A549 (cell line): ENCODE measurements around the gene EFS. TPM values are rescaled to one million over a fixed set of nuclear protein-coding genes. Genes with fewer than 3 reads are reported as not detected.

Experiments
- ATAC-seq, 2 experiments: fragments of 200-7000 bp in 1 of 2; fragments of >200 bp in 1 of 2; cut with Nextera tagmentation in 1 of 2; cut with Tn5 transposase in 1 of 2; 3 replicates each; pipeline versions ENCODE4 v1.8.0 to v1.9.1; 2018 to 2020; ENCODE audit warnings: mild to moderate bottlenecking in 1 of 2, moderate library complexity in 1 of 2
- CTCF ChIA-PET: fragments of 300-600 bp; sonication (Branson Sonifier 250); formaldehyde crosslinking; extraction: SDS; loops from one replicate; lab custom pipeline; 2021; ENCODE audit warnings: antibody characterized with exemption, inconsistent platforms; lab: Yijun Ruan, JAX
- POLR2A ChIA-PET: fragments of 350-600 bp; formaldehyde crosslinking; extraction: SDS; loops from one replicate; lab custom pipeline; 2021; ENCODE audit warnings: antibody characterized with exemption, inconsistent platforms; lab: Yijun Ruan, JAX
- DNase-seq, 2 experiments: peaks; one replicate each; pipeline versions ENCODE4 v3.0.0 to v3.0.0-alpha.2; 2011 to 2016; ENCODE audit warnings: low read depth in 1 of 2, low spot score in 1 of 2
- FAIRE-seq: peaks from 2 replicates; lab custom pipeline; 2011; peaks lifted over from hg19 to GRCh38; lab: Jason Lieb, UNC
- H3K27ac ChIP-seq, 2 experiments: fragments of >200 bp; sonication (Bioruptor Twin); formaldehyde crosslinking; 3 replicates each; pipeline ENCODE4 v1.5.1; 2016 to 2017
- H3K4me1 ChIP-seq: fragments of >200 bp; sonication (Bioruptor Twin); formaldehyde crosslinking; 3 replicates; pipeline ENCODE4 v1.6.1; 2016
- H3K4me2 ChIP-seq: fragments of >200 bp; sonication (Bioruptor Twin); formaldehyde crosslinking; 3 replicates; pipeline ENCODE4 v1.6.1; 2016
- H3K4me3 ChIP-seq: fragments of >200 bp; sonication (Bioruptor Twin); formaldehyde crosslinking; 3 replicates; pipeline ENCODE4 v1.5.1; 2016
- H3K9me3 ChIP-seq: fragments of >200 bp; sonication (Bioruptor Twin); formaldehyde crosslinking; 3 replicates; pipeline ENCODE4 v1.6.1; 2016
- CHD2 ChIP-seq: fragments of 150-350 bp; IDR thresholded peaks from 2 replicates; pipeline ENCODE4 v1.6.1; 2014; ENCODE audit warnings: low read length; ENCODE audit not compliant: partially characterized antibody
- FOSL2 ChIP-seq, 2 experiments: fragments of 450-650 bp in 1 of 2; fragments of >200 bp in 1 of 2; sonication (Bioruptor Twin) in 1 of 2; formaldehyde crosslinking; IDR thresholded peaks; 2 replicates each; pipeline versions ENCODE4 v1.5.0 to v1.6.1; 2016 to 2020; ENCODE audit warnings: mild to moderate bottlenecking in 1 of 2, moderate library complexity in 1 of 2
- GATA3 ChIP-seq: IDR thresholded peaks from 2 replicates; pipeline ENCODE4 v1.6.1; 2012; ENCODE audit warnings: borderline replicate concordance
- HEYL ChIP-seq: fragments of 250-450 bp; sonication (Bioruptor Pico); IDR thresholded peaks from 2 replicates; pipeline ENCODE4 v1.8.0; 2021; ENCODE audit warnings: mild to moderate bottlenecking, moderate library complexity
- HMGXB4 ChIP-seq: fragments of 250-450 bp; sonication (Bioruptor Pico); IDR thresholded peaks from 2 replicates; pipeline ENCODE4 v1.5.0; 2021; ENCODE audit warnings: mild to moderate bottlenecking, moderate library complexity, borderline replicate concordance
- HOXA7 ChIP-seq: fragments of 250-450 bp; sonication (Bioruptor Pico); IDR thresholded peaks from 2 replicates; pipeline ENCODE4 v1.5.0; 2020; ENCODE audit warnings: mild to moderate bottlenecking, moderate library complexity
- JUN ChIP-seq, 2 experiments: fragments of >200 bp; sonication (Bioruptor Twin); formaldehyde crosslinking; IDR thresholded peaks; 2 replicates in 1 of 2; 3 replicates in 1 of 2; pipeline ENCODE4 v1.6.1; 2016 to 2017
- MYC ChIP-seq: IDR thresholded peaks from 2 replicates; pipeline ENCODE4 v1.6.1; 2012; ENCODE audit warnings: mild to moderate bottlenecking, inconsistent platforms, low read length, improper control_type of control experiment, borderline replicate concordance
- PHF8 ChIP-seq: fragments of 200-600 bp; sonication (generic); IDR thresholded peaks from 2 replicates; pipeline ENCODE4 v1.6.1; 2016; ENCODE audit warnings: low read depth, mild to moderate bottlenecking, antibody characterized with exemption, moderate library complexity, borderline replicate concordance
- POLR2A ChIP-seq: IDR thresholded peaks from 2 replicates; pipeline ENCODE4 v1.6.1; 2012; ENCODE audit warnings: mild to moderate bottlenecking, low read length
- POLR2AphosphoS2 ChIP-seq: conservative IDR thresholded peaks from 2 replicates; pipeline ENCODE4 v1.6.1; 2012; ENCODE audit warnings: low read length, improper control_type of control experiment, inconsistent platforms
- RFX5 ChIP-seq: fragments of 450-650 bp; IDR thresholded peaks from 2 replicates; pipeline ENCODE4 v1.7.1; 2014; ENCODE audit warnings: antibody characterized with exemption, mild to moderate bottlenecking, moderate library complexity
- ZFP36 ChIP-seq: fragments of 450-650 bp; IDR thresholded peaks from 2 replicates; pipeline ENCODE4 v1.6.1; 2014; ENCODE audit warnings: borderline replicate concordance; ENCODE audit not compliant: partially characterized antibody
- ZSCAN20 ChIP-seq: fragments of 250-450 bp; sonication (Bioruptor Pico); IDR thresholded peaks from 2 replicates; pipeline ENCODE4 v1.8.0; 2022; ENCODE audit warnings: mild to moderate bottlenecking, moderate library complexity
- WGBS: methylation state at CpG from one replicate; pipeline ENCODE4 v1.1.6; 2017; ENCODE audit errors: missing lambda C conversion rate; 5-methylcytosine and 5-hydroxymethylcytosine counted together
- polyA plus RNA-seq, 4 experiments: library from polyadenylated mRNA; depleted of rRNA in 3 of 4; stranded (reverse); fragments of >200 nt; fragmentation: RNase III in 1 of 4; extraction: RNeasy Plus Mini Kit Qiagen cat#74134 plus additional on column Dnase treatment in 1 of 4; gene quantifications; 2 replicates in 3 of 4; 3 replicates in 1 of 4; pipeline ENCODE4 v1.2.3, GENCODE V29; 2011 to 2017
- TF ChIP-seq, protein P1 (sequence below): fragments of 200-600 bp; sonication (generic); IDR thresholded peaks from 2 replicates; pipeline ENCODE4 v1.6.1; 2016; ENCODE audit warnings: antibody characterized with exemption, mild to moderate bottlenecking, moderate library complexity
- TF ChIP-seq, protein P2 (sequence below): IDR thresholded peaks from 2 replicates; pipeline ENCODE4 v1.6.1; 2012
- TF ChIP-seq, protein P3 (sequence below): fragments of 250-450 bp; sonication (Bioruptor Pico); IDR thresholded peaks from 2 replicates; pipeline ENCODE4 v1.5.0; 2020; ENCODE audit warnings: low read depth, mild to moderate bottlenecking, moderate library complexity

The EFS gene
- polyA plus RNA-seq, 2 of the 4 experiments (the other 2 are of a cell fraction) = not detected

GRCh38 chr14:23321572-23322547 lies 43.1 kb downstream of the EFS start:
- CTCF ChIA-PET = interaction anchor here (0.5 to 5.2 kb wide), 15 partner anchors 12 to 823 kb away, joined by 3 to 30 read pairs (median 5); partner anchors contain the start of genes PPP1R3E and SLC22A17
- DNase-seq = peak; percentile 41 to 44
- H3K4me1 ChIP-seq = peaks cover 24% of the 10 kb centered on the region
- TF ChIP-seq RFX5 = no peak
- no peak for TF ChIP-seq HEYL (CRISPR knock-in tag)
- TF ChIP-seq MYC = 0 out of 2 replicates have a peak, but pooled peaks have one; percentile 62
- TF ChIP-seq, protein P1, sequence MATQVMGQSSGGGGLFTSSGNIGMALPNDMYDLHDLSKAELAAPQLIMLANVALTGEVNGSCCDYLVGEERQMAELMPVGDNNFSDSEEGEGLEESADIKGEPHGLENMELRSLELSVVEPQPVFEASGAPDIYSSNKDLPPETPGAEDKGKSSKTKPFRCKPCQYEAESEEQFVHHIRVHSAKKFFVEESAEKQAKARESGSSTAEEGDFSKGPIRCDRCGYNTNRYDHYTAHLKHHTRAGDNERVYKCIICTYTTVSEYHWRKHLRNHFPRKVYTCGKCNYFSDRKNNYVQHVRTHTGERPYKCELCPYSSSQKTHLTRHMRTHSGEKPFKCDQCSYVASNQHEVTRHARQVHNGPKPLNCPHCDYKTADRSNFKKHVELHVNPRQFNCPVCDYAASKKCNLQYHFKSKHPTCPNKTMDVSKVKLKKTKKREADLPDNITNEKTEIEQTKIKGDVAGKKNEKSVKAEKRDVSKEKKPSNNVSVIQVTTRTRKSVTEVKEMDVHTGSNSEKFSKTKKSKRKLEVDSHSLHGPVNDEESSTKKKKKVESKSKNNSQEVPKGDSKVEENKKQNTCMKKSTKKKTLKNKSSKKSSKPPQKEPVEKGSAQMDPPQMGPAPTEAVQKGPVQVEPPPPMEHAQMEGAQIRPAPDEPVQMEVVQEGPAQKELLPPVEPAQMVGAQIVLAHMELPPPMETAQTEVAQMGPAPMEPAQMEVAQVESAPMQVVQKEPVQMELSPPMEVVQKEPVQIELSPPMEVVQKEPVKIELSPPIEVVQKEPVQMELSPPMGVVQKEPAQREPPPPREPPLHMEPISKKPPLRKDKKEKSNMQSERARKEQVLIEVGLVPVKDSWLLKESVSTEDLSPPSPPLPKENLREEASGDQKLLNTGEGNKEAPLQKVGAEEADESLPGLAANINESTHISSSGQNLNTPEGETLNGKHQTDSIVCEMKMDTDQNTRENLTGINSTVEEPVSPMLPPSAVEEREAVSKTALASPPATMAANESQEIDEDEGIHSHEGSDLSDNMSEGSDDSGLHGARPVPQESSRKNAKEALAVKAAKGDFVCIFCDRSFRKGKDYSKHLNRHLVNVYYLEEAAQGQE = no peak
- no peak for TF ChIP-seq FOSL2 (IDR thresholded peaks at IDR 0.05)
- no peak for TF ChIP-seq FOSL2 (CRISPR knock-in tag; IDR thresholded peaks at IDR 0.05)
- peak in 1 of 2 experiments; percentile 8; a peak in 2 of 5 replicates for TF ChIP-seq JUN (IDR thresholded peaks at IDR 0.05)
- TF ChIP-seq HOXA7 (CRISPR knock-in tag) = 0 out of 2 replicates have a peak, but pooled peaks have one; percentile 28
- TF ChIP-seq PHF8 = peak; percentile 73; the same call in 1 of the 2 replicates
- no peak for TF ChIP-seq HMGXB4 (CRISPR knock-in tag)
- TF ChIP-seq, protein P2, sequence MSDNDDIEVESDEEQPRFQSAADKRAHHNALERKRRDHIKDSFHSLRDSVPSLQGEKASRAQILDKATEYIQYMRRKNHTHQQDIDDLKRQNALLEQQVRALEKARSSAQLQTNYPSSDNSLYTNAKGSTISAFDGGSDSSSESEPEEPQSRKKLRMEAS = 0 out of 2 replicates have a peak, but pooled peaks have one; percentile 37
- TF ChIP-seq POLR2A = peak; percentile 42
- TF ChIP-seq ZFP36 = no peak
- TF ChIP-seq ZSCAN20 = no peak
- no peak for TF ChIP-seq GATA3
- TF ChIP-seq, protein P3, sequence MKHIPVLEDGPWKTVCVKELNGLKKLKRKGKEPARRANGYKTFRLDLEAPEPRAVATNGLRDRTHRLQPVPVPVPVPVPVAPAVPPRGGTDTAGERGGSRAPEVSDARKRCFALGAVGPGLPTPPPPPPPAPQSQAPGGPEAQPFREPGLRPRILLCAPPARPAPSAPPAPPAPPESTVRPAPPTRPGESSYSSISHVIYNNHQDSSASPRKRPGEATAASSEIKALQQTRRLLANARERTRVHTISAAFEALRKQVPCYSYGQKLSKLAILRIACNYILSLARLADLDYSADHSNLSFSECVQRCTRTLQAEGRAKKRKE (CRISPR knock-in tag) = no peak
- TF ChIP-seq POLR2AphosphoS2 = no peak; the same call in 1 of the 2 replicates
- TF ChIP-seq CHD2 = no peak
- H3K9me3 ChIP-seq = no peaks in the 10 kb centered on the region
- peak overlapping the region; percentile 99 to 100 for H3K27ac ChIP-seq
- peak overlapping the region; percentile 97 for H3K4me3 ChIP-seq
- POLR2A ChIA-PET = interaction anchor here (0.5 to 3.2 kb wide), 12 partner anchors 11 to 793 kb away, joined by 3 to 64 read pairs (median 6); partner anchors contain the start of genes ACIN1, BCL2L2, C14orf119 and DCAF11
- under 1% methylated on average over 25 of the region's 64 CpGs for WGBS
- peak; percentile 43 to 51 for ATAC-seq
- FAIRE-seq = no peak
- H3K4me2 ChIP-seq = peak overlapping the region; percentile 87
